Mesenchymal stem cell (in vitro differentiated cells and primary cell): ENCODE data around the gene PCGF1.

Experiments used
- DNase-seq: peaks from one replicate; pipeline ENCODE4 v3.0.0-alpha.2; 2013
- H2AFZ ChIP-seq: one replicate; pipeline ENCODE4 v1.6.1; 2013; ENCODE audit warnings: low read depth, mild to moderate bottlenecking, control low read depth, inconsistent platforms, low read length, moderate library complexity
- H2AK5ac ChIP-seq: 2 replicates; pipeline ENCODE4 v1.6.1; 2013; ENCODE audit warnings: low read length, moderate library complexity, mild to moderate bottlenecking, inconsistent platforms; ENCODE audit not compliant: severe bottlenecking
- H2BK120ac ChIP-seq: one replicate; pipeline ENCODE4 v1.6.1; 2013; ENCODE audit warnings: low read depth, mild to moderate bottlenecking, inconsistent platforms, low read length, moderate library complexity
- H2BK12ac ChIP-seq, 2 experiments: one replicate each; pipeline ENCODE4 v1.6.1; 2013; ENCODE audit warnings: inconsistent platforms in 2 of 2, low read length in 2 of 2, mild to moderate bottlenecking in 2 of 2, moderate library complexity in 2 of 2, control low read depth in 1 of 2
- H2BK15ac ChIP-seq: one replicate; pipeline ENCODE4 v1.6.1; 2013; ENCODE audit warnings: mild to moderate bottlenecking, low read depth, inconsistent platforms; ENCODE audit not compliant: poor library complexity, severe bottlenecking
- H2BK5ac ChIP-seq: 2 replicates; pipeline ENCODE4 v1.6.1; 2013; ENCODE audit warnings: low read depth, mild to moderate bottlenecking, low read length, control low read depth, inconsistent platforms; ENCODE audit not compliant: poor library complexity, severe bottlenecking
- H3K14ac ChIP-seq, 2 experiments: one replicate each; pipeline ENCODE4 v1.6.1; 2013; ENCODE audit warnings: inconsistent platforms in 2 of 2, low read length in 2 of 2, control low read depth in 1 of 2, mild to moderate bottlenecking in 1 of 2, moderate library complexity in 1 of 2
- H3K18ac ChIP-seq, 2 experiments: one replicate each; pipeline ENCODE4 v1.6.1; 2013; ENCODE audit warnings: inconsistent platforms in 2 of 2, low read length in 2 of 2, control low read depth in 1 of 2, low read depth in 1 of 2, mild to moderate bottlenecking in 1 of 2
- H3K23ac ChIP-seq, 2 experiments: one replicate each; pipeline ENCODE4 v1.6.1; 2013; ENCODE audit warnings: inconsistent platforms in 2 of 2, low read length in 2 of 2, mild to moderate bottlenecking in 2 of 2, moderate library complexity in 2 of 2, control low read depth in 1 of 2
- H3K27ac ChIP-seq: 2 replicates; pipeline ENCODE4 v1.5.1; 2013; ENCODE audit warnings: mild to moderate bottlenecking, moderate library complexity, low read length, control low read depth, inconsistent platforms; ENCODE audit not compliant: poor library complexity, severe bottlenecking
- H3K27me3 ChIP-seq, 2 experiments: 2 replicates each; pipeline versions ENCODE4 v1.6.1 to v1.7.0; 2013; ENCODE audit warnings: low read length in 2 of 2, mild to moderate bottlenecking in 2 of 2, moderate library complexity in 2 of 2, control low read depth in 1 of 2, inconsistent platforms in 1 of 2; ENCODE audit not compliant: control insufficient read depth in 1 of 2, insufficient read depth in 1 of 2
- H3K36me3 ChIP-seq, 2 experiments: 2 replicates each; pipeline versions ENCODE4 v1.6.1 to v1.7.0; 2013; ENCODE audit warnings: low read length in 2 of 2, control low read depth in 1 of 2, inconsistent platforms in 1 of 2, low read depth in 1 of 2, mild to moderate bottlenecking in 1 of 2; ENCODE audit not compliant: insufficient read depth in 2 of 2, control insufficient read depth in 1 of 2
- H3K4ac ChIP-seq, 2 experiments: one replicate each; pipeline ENCODE4 v1.6.1; 2013; ENCODE audit warnings: inconsistent platforms in 2 of 2, low read length in 2 of 2, mild to moderate bottlenecking in 2 of 2, moderate library complexity in 2 of 2, control low read depth in 1 of 2, low read depth in 1 of 2
- H3K4me1 ChIP-seq: 2 replicates; pipeline ENCODE4 v1.6.1; 2013; ENCODE audit warnings: low read depth, low read length, control low read depth; ENCODE audit not compliant: control insufficient read depth, insufficient read depth
- H3K4me2 ChIP-seq: 2 replicates; pipeline ENCODE4 v1.6.1; 2013; ENCODE audit warnings: low read length, mild to moderate bottlenecking, inconsistent platforms; ENCODE audit not compliant: poor library complexity, severe bottlenecking
- H3K4me3 ChIP-seq, 2 experiments: 2 replicates each; pipeline versions ENCODE4 v1.5.1 to v1.7.0; 2013; ENCODE audit warnings: low read length in 2 of 2, mild to moderate bottlenecking in 2 of 2, control low read depth in 1 of 2, low read depth in 1 of 2; ENCODE audit not compliant: insufficient read depth in 1 of 2
- H3K79me1 ChIP-seq: replicated peaks from 2 replicates; pipeline ENCODE4 v1.6.1; 2013; ENCODE audit warnings: mild to moderate bottlenecking, control low read depth, low read length, inconsistent platforms; ENCODE audit not compliant: poor library complexity, severe bottlenecking
- H3K9ac ChIP-seq: 2 replicates; pipeline ENCODE4 v1.7.0; 2013; ENCODE audit warnings: mild to moderate bottlenecking, low read length, moderate library complexity
- H3K9me3 ChIP-seq: 2 replicates; pipeline ENCODE4 v1.7.0; 2013; ENCODE audit warnings: mild to moderate bottlenecking, low read length; ENCODE audit not compliant: control insufficient read depth
- H4K8ac ChIP-seq: one replicate; pipeline ENCODE4 v1.6.1; 2013; ENCODE audit warnings: inconsistent platforms, mild to moderate bottlenecking, low read length, moderate library complexity
- H4K91ac ChIP-seq: one replicate; pipeline ENCODE4 v1.6.1; 2013; ENCODE audit warnings: mild to moderate bottlenecking, low read length, inconsistent platforms
- whole genome bisulfite sequencing: methylation state at CpG from one replicate; pipeline ENCODE4 v1.1.7; 2013; ENCODE audit warnings: mixed read lengths; 5-methylcytosine and 5-hydroxymethylcytosine counted together

PCGF1 gene

GRCh38 chr2:74498500-74499266, 8.8 kb downstream of the PCGF1 start:
- Histone ChIP-seq H3K23ac (peak overlapping the region in 1 of 2 experiments; percentile 99), H3K4me1 (peaks cover 43% of the 10 kb centered on the region), H3K18ac (peak overlapping the region in 1 of 2 experiments; percentile 28), H3K9ac (peak overlapping the region; percentile 77), H2BK120ac (no peak overlapping the region), H3K27ac (no peak overlapping the region), H3K79me1 (peaks cover 3% of the 10 kb centered on the region), H2BK12ac (no peak overlapping the region), H3K14ac (peak overlapping the region in 1 of 2 experiments; percentile 28), H3K4me2 (peak overlapping the region; percentile 75), H4K8ac (no peak overlapping the region), H2AK5ac (no peak overlapping the region), H3K36me3 (peaks cover 1 to 10% of the 10 kb centered on the region in 2 experiments), H3K27me3 (peaks cover 0 to 55% of the 10 kb centered on the region in 2 experiments), H4K91ac (no peak overlapping the region), H2BK15ac (no peak overlapping the region), H3K9me3 (no peaks in the 10 kb centered on the region), H2AFZ (no peak overlapping the region), H3K4me3 (peak overlapping the region; percentile 40 to 77), H3K4ac (no peak overlapping the region), H2BK5ac (no peak overlapping the region)
- WGBS: under 1% methylated on average over 41 of the region's 41 CpGs
- peak; percentile 52 for DNase-seq

- 4% methylated on average over 61 of the region's 61 CpGs for WGBS
- Histone ChIP-seq H3K9me3 (no peaks in the 10 kb centered on the region), H4K8ac (no peak overlapping the region), H2BK120ac (no peak overlapping the region), H3K36me3 (peaks cover 8 to 17% of the 10 kb centered on the region in 2 experiments), H3K18ac (peak overlapping the region in 1 of 2 experiments; percentile 28), H3K14ac (no peak overlapping the region), H3K27ac (no peak overlapping the region), H2BK12ac (no peak overlapping the region), H2BK5ac (no peak overlapping the region), H3K4me1 (peaks cover 36% of the 10 kb centered on the region), H2AFZ (no peak overlapping the region), H3K79me1 (peaks cover 2% of the 10 kb centered on the region), H2BK15ac (no peak overlapping the region), H2AK5ac (no peak overlapping the region), H3K23ac (peak overlapping the region in 1 of 2 experiments; percentile 76), H3K4ac (no peak overlapping the region), H3K4me2 (peak overlapping the region; percentile 75), H3K27me3 (peaks cover 0 to 55% of the 10 kb centered on the region in 2 experiments), H4K91ac (no peak overlapping the region), H3K4me3 (peak overlapping the region; percentile 20 to 77), H3K9ac (peak overlapping the region; percentile 77)
- DNase-seq: peak; percentile 17
Observed at GRCh38 chr2:74497777-74498499, 9.6 kb downstream of the PCGF1 start.

GRCh38 chr2:74496997-74497776, 10.3 kb downstream of the PCGF1 start:
- H2BK5ac ChIP-seq: no peak overlapping the region
- no peak overlapping the region for H2BK120ac ChIP-seq
- no peak overlapping the region for H3K14ac ChIP-seq
- H3K4ac ChIP-seq: no peak overlapping the region
- H3K36me3 ChIP-seq: peaks cover 16 to 25% of the 10 kb centered on the region in 2 experiments
- H2BK15ac ChIP-seq: no peak overlapping the region
- DNase-seq: no peak
- no peak overlapping the region for H4K8ac ChIP-seq
- no peak overlapping the region for H2BK12ac ChIP-seq
- 73% methylated on average over 16 of the region's 19 CpGs for WGBS
- no peaks in the 10 kb centered on the region for H3K79me1 ChIP-seq
- no peak overlapping the region for H2AK5ac ChIP-seq
- peaks cover 0 to 53% of the 10 kb centered on the region in 2 experiments for H3K27me3 ChIP-seq
- H3K27ac ChIP-seq: no peak overlapping the region
- no peak overlapping the region for H2AFZ ChIP-seq
- peak overlapping the region in 1 of 2 experiments; percentile 77 for H3K4me3 ChIP-seq
- no peak overlapping the region for H3K4me2 ChIP-seq
- peaks cover 29% of the 10 kb centered on the region for H3K4me1 ChIP-seq
- peak overlapping the region; percentile 77 for H3K9ac ChIP-seq
- H3K18ac ChIP-seq: no peak overlapping the region
- H4K91ac ChIP-seq: no peak overlapping the region
- H3K23ac ChIP-seq: no peak overlapping the region
- H3K9me3 ChIP-seq: no peaks in the 10 kb centered on the region
